GM18519 (cell line): ENCODE data around the gene OTULINL.

Experiments used
- ATAC-seq: cut with Tn5 transposase; IDR thresholded peaks from one replicate; pipeline ENCODE4 v1.9.1; 2021; ENCODE audit warnings: mild to moderate bottlenecking, moderate library complexity; ENCODE audit not compliant: unreplicated experiment, low FRiP score

Gene OTULINL

DNA sequence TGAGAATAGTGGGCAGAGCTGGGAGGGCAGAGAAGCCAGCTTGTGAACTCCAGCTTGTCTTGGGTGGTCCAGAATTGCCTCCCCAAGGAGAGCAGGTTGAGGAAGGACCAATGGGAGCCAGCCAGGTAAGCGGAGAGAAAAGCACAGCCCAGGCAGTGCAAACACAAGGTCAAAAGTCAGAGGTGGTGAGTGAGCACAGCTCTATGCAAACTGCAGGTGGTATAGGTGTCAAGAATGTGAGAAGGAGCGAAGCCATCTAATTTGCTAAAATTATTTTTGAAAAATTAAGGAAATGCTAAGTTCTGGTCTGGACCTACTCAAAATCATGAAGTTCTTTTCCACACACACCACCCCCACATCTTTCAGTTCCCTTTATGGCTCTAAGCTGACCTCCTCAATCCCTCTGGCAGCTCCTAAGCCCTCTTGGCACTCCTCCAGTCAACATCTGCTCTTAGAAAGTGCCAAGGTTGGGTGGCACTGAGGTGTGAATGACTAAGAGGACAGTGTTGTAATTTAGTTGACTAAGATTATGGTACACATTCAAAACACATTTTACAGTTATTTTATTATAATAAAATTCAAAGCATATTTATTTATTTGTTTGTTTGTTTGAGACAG is 6.6 kb upstream of the OTULINL start:
- ATAC-seq, result no peak

DNA sequence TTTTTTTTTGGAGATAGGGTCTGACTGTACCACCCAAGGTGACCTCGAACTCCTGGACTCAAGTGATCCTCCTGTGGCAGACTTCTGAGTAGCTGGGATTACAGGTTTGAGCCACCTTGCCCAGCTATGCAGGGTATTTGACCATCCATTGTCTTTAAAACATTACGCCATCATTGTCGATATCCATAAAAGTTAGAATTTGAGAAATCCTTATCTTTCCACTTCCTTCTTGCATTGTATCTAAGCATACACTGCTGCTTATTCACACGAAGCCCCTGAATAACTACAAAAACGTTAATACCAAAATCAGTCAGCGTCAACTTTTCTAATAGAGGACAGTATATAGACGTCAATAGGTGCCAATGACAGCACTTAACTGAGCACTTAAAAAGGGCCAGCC is 5.4 kb upstream of the OTULINL start:
- ATAC-seq, result no peak

DNA sequence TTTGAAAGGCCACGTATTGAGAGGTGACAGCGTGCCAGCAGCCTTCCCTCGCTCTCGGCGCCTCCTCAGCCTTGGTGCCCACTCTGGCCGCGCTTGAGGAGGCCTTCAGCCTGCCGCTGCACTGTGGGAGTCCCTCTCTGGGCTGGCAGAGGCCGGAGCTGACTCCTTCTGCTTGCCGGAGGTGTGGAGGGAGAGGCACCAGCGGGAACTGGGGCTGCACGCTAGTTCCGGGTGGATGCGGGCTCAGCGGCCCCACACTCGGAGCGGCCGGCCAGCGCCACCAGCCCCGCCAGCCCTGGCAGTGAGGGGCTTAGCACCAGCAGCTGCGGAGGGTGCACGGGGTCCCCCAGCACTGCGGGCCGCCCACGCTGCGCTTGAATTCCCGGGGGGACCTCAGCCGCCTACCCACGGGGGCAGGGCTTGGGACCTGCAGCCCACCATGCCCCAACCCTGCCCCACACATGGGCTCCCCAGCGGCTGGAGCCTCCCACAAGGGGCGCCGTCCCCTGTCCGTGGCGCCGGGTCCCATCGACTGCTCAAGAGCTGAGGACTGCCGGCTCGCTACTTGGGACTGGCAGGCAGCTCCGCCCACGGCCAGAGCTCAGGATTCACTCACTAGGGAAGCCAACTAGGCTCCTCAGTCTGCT is 4.4 kb upstream of the OTULINL start:
- no peak for ATAC-seq

DNA sequence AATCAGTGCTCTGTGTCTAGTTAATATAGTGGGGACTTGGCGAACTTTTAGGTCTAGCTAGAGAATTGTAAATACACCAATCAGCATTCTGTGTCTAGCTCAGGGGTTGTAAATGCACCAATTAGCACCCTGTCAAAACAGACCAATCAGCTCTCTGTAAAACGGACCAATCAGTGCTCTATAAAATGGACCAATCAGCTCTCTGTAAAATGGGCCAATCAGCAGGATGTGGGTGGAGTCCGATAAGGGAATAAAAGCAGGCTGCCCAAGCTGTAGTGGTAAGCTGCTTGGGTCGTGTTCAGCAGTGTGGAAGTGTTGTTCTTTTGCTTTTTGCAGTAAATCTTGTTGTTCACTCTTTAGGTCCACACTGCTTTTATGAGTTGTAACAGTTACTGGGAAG is 3.6 kb upstream of the OTULINL start:
- ATAC-seq, result no peak

DNA sequence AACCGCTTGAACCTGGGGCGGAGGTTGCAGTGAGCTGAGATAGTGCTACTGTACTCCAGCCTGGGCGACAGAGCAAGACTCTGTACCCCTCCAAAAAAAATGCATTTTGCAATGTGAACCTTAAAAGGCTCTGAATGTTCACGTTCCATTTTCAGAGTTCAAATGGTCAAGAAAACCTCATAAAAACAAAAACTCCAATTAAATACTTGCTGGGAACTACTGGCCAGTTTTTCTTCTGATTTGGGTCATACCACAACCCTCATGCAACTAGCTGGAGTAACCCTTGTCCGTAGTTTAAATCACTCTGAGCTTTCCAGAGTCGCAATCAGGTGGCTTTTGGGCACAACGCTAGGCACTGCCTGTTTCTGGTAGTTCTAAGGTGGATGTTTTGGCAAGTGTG is 2.3 kb upstream of the OTULINL start:
- ATAC-seq, result no peak

DNA sequence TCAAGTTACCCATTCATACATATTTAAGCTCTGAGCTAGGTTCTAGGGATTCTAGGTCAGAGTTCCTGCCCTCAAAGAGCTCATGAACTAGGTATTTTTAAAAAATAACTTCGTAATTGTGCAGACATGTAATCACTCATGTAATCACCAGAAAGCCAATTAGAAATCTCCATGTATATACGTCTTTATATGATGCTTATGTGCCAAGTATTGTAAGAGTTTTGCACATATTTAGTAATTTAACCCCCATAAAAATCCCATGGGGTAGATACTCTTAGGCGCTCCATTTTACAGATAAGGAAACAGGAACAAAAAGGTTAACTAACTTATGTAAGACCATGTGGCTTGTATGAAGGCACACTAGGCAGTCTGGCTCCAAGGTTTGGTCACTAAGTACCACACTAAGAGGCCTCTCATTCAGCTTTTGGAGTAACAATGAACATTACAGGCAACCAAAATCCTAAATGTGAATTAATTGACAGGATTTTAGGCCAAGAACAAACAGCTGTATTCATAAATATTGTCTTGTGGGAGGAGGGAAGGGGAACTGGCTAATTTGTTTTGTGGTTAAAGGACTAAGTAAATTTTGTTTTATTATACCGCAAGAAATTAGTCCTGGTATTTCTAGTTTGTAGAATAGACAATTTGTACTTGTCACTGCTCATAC is 1.7 kb upstream of the OTULINL start:
- no peak for ATAC-seq

DNA sequence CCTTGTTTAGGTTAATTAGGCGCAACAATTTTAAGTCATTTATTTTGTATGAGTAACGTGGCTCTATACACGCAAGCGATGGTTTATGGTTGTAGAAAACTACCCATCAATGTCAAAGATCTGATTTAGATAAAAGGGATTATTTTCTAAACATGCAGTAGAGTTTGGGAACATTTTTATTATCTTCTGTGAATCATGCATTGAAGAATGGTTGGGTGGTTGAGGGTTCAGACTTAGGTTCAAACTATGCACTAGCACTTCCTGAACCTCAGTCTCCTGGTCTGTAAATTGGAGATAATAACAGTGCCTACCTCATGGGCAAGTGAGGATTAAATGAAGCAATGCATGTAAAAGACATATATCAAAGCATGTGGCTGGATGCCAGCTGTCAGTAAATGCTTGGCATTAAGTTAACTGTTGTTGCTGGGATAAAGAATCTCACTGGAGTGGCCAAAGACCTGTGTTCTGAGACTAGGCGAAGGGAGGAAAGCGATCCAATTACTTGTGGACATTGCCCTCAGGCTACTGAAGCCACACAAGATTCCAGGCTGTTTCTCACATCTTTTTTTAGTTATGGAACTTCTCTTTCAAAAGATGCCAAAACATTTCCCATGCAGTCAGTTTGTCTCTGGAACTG is 1.1 kb upstream of the OTULINL start:
- no peak for ATAC-seq

DNA sequence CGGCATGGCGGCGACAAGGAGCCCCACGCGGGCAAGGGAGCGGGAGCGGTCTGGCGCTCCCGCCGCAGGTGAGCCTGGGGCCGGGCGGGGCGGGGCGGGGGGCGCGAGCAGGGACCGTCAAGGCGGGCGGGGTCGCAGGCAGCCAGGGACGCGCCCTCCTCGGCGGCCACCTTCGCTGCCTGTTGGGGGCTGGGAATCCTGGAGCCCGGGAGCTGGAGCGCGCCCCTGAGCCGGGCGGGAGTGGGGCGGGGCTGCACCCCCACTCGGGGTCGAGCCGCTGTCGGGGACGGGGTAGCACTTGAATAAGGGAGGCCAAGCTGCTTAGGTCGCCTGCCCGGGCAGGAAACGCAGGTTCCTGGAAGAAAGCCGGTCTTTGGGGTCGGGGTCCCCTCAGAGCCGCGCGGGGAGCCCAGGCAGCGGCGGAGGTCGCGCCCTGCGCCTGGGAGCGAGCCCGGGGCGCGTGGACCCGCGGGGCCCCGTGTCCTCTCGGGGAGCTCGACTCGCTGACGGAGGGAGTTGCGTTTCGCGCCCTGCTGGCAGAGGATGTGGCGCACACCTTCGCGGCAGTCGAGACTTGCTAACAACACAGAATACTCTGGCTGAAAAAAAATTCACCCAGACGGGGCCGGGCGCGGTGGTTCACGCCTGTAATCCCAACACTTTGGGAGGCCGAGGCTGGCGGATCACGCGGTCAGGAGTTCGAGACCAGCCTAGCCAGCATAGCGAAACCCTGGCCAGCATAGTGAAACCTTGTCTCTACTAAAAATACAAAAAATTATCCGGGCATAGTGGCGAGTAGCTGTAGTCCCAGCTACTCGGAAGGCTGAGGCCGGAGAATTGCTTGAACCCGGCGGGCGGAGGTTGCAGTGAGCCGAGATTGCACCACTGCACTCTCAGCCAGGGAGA is 552 bp downstream of the OTULINL start:
- ATAC-seq, result peak; percentile 61

DNA sequence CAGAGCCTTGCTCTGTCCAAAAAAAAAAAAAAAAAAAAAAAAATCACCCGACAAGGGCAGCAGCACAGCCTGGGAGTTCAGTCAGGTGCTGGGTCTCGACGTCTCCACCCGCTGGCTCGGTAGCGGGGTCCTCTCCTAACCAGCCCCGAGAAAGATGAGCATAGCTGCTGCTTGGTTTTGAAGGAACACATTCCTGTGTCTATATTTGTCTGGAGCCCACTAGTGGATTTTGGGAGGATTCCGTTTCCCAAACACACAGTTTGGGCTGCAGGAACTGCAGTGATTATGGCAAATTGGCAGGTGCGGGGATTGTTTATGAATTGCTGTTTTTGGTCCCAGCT is 1.2 kb downstream of the OTULINL start:
- ATAC-seq, result no peak

DNA sequence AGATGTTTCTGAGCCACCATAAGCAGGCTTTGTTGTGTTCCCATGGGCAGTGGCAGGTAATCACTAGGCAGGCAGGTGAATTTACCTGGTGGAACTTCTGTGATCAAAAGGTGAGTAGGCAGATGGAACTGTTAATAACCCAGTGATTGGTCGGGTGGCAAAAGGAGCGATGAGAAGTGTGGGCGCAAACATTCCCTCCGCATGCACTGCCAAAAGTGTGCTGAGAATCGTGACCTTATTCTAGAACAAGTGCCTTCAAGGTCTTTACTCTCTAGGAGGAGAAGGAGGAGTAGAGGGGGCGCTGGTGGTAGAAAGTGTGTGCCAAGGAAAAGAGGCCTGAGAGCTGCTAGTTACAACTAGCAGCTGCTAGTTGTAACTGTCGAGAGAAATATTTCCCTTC is 3.3 kb downstream of the OTULINL start:
- no peak for ATAC-seq

DNA sequence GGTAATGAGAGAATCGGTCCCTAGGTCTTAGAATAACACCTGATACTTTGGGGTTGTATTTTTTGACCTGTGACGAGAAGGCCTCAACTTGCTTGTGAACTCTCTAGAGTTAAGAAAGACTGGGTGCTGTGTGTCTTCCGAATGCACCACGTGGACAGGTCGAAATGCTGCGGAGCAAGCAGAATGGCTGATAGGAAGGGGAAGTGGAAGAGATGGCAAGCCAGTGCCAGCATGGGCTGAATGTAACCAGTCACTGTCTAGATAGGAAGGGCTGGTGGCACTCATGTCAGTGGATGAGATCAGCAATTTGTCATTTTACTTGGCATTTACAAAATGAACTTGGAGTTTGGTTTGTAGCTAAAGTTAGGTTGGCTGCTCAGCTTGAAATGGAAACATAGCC is 5.6 kb downstream of the OTULINL start:
- no peak for ATAC-seq

DNA sequence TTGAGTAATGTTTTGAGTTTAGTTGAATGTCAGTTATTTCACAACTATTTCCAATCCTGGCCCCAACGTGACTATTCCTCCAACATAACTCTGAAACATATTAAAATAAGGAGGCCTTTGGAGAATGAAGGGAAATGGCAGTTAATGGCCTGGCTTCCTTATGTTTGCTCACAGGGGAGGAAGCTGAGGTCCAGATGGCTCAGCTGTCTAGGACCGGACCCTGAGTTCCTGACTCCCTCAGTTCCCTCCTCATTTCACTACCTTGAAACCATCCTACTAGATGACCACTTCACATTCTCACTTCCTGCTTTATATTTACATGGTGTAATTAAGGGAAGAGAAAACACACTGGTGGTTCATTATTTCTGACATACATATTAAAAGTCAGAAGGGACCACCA is 6.6 kb downstream of the OTULINL start:
- ATAC-seq, result peak; percentile 42

DNA sequence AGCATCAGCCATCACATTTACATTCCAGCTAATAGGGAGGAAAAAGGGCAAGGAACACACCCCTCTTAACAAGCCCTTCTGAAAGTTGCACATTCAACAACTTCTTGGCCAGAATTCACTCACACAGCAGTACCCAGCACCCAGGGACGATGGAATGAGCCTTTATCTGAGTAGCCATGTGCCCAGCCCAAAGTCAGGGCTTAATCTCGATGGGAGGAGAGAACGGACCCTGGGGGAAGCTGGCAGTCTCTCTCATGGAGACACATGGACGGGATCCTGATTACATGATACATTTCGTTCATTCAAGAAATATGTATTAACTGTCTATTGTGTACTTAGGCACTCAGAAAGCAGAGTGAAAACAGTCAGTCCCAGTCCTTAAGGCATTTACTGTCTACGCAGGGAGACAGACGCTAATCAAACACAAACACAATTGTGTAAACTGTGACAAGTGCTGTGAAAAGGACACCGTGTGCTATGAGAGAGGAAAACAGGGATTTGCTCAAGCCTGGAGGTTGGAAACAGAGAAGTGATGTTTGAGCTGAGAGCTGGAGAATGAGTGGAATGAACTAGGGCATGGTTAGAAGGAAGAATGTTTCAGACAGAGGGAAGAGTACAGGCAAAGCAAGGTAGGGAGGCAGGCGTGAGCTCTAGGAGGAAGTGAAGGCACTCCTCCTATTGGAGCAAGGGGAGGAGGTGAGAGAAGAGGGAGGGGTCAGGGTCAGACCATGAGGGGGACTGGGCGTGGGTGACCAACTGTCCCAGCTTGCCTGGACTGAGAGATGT is 7.4 kb downstream of the OTULINL start:
- no peak for ATAC-seq

DNA sequence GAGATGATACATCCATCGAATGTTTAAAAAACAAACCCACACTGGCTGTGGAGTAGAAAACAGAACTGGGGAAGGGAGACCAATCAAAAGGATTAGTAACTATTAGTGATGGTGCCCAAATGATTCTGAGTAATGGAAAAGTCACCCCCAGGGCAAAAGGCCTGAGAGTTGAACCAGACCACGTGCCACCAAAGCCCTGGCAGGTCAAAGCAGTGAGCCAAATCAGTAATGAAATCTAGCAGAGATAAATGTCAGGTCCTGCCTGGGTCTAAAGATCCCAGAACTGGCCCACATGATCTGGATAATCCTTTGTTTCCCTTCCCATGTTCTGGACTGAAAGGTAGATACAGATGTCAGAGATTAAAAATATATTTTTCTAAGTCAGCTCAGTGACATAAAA is 9.4 kb downstream of the OTULINL start:
- no peak for ATAC-seq

DNA sequence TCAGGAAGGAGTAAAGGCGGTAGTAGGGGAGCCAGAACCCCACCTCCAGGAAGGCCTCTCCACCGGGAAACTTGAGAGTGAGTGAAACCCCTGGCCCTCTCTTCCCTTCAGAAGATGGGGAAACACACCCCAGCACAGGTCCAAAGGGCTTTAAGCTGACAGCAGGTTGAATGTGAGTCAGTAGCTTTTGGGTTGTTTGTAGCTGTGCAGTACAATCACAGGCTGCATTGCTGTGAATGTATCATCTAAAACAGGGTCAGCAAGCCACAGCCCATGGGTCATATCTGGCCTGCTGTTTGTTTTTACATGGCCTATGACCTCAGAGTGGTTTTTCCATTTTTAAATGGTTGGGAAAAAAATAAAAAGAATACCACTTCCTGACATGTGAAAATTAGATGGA is 10.0 kb downstream of the OTULINL start:
- ATAC-seq, result no peak

DNA sequence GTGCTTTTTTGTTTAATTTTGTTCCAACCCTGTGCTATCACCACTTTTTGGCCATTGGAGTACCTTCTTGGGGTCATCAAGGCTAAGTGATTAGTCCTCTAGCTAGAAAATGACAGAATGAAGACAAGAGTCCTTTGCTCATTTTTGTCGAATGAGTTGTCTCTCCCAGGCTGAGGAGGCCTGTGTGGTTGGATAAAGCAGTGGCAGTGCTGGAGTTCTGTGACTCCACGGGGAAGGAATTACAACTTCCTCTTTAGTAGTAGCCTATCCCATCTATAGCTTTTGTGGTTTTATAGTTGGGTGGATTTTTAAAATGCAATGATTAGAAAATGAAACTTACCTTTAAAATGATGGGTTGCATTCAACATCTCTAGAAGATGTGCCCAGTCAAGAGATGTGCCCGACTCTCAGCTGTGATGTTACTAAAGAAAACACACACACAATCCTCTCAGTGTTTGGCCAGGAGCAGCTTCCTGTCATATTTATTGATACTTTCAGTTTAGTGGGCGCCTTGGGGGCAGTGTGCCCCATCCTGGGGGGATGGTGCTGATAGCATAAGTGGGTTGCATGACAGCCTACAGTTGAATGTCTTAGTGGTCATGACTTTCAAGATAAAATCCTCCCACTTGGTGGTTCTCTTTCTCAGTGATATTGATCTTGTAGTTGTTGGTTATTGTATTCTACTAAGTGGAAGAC is 11.9 kb downstream of the OTULINL start:
- no peak for ATAC-seq

DNA sequence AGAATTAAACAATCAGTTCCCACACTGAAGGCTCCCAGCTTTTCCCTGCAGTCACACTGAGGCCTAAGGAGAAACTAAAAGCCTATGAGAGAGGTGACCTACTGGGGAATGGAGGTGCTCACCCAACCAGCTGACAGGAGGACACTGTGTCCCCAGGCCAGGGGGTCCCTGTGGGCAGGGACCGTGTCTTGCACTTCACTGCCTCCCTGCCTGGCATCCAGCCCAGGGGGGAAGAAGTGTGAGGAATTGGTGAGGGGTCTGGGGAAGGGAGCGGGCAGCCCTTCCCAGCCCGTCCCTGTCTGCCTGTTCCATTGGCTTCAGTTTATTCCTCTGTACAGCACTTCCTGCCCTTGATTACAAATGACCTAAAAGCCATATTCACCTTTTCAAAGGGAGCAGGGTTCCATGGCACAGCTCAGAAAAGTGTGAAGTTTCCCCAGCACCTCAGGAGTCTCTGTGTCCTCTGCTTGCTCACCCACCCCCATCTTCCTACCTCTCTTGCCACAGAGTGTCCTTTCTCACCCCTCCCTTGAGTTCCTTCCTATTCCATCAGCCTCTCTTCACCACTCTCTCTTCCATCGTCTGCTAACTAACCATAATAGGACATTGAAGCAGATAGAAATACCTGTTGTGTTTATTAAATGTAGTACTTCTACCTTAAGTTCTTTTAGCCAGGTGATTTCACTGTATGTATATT is 12.9 kb downstream of the OTULINL start:
- ATAC-seq, result no peak

DNA sequence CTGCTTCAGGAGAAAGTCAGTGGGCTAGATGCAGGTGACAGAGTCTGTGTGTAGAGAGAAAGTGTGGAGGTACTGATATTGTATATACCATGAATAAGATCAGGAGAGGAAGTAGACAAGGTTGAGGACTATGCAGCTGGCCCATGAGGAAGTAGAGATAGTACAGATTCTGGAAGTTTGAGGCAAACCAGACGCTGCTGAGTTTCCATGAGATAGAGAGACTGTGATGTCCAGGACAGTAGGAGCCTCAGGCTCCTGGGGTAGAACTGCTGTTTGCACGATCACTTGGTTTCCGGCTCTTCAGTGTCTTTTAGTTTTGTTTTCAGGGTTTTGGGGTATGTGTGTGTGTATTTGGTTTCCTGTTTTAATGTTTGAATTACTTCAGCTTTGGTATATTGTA is 13.6 kb downstream of the OTULINL start:
- peak; percentile 64 for ATAC-seq

DNA sequence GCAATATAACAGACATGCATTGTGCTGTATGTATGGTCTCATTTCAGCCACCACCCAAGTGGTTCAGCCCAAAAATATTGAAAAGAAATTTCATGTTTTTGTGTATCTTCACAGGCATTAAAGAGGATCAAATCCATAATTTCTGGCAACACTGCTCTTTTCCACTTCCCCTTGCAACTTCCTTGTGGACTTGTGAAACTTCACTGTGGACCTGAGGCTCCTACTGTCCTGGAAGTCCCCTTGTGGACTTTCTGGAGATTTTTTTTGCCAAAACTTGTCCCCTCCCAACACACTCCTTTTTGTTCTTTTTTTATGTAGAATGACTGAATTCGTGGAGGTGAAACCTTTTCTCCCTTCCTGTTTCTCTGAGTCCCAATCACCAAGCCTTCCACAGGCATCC is 14.3 kb downstream of the OTULINL start:
- no peak for ATAC-seq
